T-helper 9 cell (primary cell): ENCODE results near the gene FAM229B.
"Not testable (repeated sequence)": the region's sequence is repeated elsewhere in the genome, so short reads cannot be mapped to it uniquely, and the experiment has no call there.

ENCODE experiments used
- DNase-seq: peaks from one replicate; pipeline ENCODE4 v3.0.0-alpha.2; 2020

Gene FAM229B

DNA sequence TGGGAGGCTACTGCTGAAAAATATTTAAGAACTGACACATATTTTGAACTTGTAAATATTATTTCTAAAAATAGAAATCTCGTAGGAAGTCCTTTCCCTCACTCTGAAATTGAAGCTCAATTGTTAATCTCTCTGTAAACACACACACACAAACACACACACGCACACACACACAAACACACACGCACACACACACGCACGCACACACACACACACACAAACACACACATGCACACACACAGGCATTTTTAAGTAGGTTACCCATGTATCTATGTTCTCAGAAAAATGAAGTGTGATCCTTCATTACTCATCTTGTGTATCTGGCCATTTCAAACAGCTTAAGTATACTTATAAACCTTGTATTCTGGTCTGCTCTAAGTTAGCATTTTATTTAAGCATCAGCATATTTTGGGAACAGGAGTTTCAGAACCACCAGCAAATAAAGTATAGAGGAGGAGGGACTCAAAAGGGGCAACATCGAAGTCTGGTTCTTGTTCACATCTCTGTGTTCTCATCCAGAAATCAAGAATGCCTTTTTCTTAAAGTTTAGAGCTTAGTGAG, 21.9 kb upstream of the FAM229B start:
- DNase-seq = no peak

DNA sequence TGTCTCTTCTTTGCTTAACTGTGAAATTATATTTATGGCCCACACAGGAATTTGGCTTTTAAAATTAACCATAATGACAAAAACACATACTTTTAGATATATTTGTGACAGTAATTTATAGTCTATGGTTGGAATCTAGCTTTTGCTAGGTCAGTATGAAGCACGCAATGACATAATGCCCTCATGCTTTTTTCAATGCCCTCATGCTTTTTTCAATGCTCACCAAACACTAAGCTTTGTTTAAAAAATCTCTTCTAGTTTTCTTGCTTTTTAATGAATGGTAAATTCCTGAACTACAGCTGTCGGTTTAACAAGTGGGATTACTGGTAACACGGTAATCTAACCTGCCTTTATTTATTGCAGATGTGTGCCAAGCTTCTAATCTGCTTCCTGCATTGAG, 20.8 kb upstream of the FAM229B start:
- no peak for DNase-seq

DNA sequence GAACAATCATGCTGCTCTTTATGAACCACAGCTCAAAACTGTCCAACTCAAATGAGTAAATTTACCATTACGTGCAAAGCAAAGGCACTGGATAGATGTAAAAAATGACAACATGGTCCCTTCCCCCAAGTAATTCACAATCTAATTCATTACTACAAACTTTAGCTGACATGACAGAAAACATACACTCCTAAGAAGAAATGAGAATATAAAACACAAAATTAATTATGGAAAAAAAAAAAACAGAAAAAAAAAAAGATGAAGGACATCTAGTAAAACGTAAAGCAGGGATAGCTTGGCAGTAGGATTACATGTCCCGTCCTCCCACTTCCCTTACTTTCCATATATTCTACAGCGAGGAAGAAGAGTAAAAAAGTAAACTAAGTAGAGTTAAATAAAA, 5.8 kb upstream of the FAM229B start:
- no peak for DNase-seq

DNA sequence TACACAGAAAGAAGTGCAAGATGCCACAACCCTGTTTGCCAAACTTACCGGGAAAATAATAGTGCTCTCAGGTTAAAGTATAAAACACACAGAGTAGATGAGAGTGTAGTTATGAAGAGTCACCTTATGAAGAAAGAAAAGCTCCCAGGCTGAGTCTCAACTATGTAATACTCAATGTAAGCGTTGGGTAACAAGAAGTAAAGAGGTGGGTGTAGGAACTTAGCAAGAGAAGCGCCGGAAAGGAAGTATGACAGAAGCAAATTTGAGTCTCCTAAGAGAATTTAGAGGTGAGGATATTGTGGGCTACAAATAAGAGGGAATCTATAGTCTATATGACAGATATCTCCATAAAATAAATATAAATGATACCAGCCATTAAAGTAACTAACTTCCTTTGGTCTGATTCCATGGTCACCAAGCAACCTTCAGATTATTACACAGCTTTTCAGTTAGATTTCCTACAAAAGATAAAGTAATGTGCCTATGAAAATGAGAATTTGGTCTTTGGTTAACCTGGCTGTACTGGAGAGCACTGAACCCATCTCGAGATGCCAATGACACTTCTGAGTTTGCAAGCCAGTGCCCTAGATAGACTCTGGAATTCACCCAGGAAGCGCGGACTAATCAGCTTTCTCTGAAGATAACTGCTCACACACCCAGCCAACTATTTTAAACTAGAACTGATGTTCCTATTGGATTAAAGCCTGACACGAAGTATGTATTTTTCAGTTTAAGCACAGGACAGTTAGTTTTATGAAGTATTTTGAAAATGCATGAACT, 1.9 kb upstream of the FAM229B start:
- DNase-seq = no peak

DNA sequence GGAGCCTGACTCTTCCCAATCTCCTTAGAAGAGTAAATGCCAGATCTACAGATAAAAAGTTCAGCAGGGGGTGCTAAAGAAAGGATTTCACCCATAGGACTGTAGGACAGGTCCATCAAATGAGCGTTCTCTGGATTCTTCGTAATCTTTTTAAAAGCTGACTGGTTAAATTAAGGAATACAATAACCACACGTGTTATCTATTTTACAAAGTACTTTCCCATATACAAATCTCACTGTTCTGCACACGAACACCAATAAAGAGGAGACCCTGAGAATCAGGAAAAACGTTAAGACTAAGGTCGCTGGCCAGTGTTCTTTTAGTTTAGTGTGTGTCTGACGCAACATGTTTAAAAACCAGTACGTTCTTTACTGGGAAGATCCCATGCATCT, 651 bp upstream of the FAM229B start:
- DNase-seq = no peak

DNA sequence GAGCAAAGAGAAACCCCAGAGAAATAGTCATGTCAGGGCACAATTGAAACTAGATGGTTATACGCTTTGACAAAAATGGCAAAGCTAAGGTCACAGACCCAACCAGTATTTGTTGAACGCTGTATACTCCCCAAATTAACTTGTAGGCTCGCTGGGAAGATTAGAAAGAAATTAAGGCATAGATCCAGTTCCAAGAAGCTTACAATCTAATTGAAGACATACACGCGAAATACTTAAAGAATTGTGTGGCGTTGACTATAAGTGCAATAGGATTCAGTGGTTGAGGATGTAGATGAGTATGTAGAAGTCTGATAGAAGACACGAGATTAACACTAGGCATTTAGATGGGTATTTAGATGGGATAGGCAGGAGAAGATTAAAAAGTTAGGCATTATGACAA, 525 bp downstream of the FAM229B start:
- no peak for DNase-seq

DNA sequence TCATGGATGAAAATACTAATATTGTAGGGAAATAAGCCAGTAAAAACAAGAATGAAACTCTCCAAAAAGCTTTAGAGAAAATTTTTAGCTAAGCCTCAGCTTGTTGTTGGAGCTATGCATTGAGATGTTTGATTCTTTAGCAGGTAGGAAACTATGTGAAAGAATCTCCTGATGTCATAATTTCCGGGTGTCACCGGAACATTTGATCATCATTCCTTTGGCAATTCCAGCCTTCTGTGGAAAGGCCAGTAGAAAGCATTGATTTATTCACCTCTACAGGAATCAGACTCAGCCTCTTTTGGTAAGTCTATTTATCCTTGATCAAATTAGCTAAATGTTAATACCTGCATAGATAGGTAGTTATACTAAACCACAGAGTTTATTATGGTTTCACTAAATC, 9.5 kb downstream of the FAM229B start:
- DNase-seq = no peak

DNA sequence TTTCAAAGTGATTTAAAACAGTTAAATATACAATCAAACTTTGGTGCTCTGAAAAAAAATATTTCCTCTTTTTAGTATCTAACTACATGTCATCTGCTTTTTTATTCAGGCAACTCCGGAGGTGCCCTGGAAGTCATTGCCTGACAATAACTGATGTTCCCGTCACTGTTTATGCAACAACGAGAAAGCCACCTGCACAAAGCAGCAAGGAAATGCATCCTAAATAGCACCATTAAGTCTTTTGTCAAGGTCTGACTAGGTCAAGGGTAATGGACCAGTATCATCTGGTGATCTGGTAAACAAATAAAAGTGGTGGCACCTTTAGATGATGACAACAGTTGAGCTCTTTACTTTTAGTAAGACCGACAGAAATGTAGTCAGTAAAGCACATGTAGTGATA, 13.2 kb downstream of the FAM229B start:
- no peak for DNase-seq

DNA sequence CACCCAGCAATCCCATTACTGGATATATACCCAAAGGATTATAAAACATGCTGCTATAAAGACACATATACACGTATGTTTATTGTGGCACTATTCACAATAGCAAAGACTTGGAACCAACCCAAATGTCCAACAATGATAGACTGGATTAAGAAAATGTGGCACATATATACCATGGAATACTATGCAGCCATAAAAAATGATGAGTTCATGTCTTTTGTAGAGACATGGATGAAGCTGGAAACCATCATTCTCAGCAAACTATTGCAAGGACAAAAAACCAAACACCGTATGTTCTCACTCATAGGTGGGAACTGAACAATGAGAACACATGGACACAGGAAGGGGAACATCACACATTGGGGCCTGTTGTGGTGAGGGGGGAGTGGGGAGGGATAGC, 18.6 kb downstream of the FAM229B start:
- not testable (repeated sequence) for DNase-seq

DNA sequence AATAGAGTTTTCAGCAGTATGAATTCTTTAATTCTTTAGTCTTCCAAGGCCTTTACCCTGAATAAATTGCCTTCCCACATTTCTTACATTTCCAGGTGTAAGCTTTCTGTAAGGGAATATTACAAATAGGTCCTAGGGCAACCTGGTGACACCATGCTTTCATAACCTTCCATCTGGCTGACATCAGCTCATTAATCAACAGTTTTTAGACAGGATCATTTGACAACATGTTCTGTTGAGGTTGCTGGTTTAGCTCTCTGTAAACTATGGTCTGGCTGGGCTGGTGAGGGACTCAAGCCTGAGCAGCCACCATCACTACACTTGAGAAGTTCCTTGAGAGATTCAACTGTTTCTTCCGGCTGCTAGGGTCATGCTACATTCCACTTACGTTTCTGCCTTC, 19.2 kb downstream of the FAM229B start:
- no peak for DNase-seq

DNA sequence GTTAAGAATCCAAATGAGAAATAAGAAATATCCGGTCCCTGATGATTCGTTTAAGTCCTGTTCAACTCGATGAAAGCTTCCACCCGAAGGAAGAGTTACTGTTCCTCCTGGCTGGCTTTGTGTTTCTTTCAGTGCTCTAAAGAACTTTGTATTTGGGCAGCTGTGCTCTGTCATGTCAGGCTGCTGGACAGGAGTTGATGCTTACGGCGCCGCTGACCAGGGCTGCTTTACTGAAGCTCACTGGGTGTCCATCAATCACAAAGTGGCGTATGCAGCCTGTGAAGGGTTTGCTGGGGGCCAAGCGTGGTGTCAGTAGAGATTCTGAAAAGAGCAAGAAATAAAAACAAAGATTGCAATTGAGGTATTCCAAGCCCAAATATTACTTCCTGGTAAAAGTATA, 21.9 kb downstream of the FAM229B start:
- no peak for DNase-seq

DNA sequence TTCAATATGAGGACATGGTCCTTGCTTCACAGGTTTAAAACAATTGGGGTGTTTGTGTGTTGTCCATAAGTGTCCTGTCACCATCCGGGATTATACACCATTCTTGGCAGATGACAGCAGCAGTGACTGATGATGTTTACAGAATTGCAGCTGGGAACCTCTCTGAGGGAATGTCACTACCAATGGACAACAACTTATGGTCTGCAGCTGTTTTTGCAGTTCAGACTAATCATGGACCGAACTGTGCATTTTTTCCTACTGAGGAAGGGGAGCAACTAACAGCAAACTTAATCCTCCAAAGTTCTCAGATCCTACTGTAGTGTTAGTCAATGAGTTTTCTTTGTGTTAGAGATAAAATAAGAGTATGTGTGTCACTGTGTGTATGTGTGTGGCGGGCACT, 26.0 kb downstream of the FAM229B start:
- no peak for DNase-seq

DNA sequence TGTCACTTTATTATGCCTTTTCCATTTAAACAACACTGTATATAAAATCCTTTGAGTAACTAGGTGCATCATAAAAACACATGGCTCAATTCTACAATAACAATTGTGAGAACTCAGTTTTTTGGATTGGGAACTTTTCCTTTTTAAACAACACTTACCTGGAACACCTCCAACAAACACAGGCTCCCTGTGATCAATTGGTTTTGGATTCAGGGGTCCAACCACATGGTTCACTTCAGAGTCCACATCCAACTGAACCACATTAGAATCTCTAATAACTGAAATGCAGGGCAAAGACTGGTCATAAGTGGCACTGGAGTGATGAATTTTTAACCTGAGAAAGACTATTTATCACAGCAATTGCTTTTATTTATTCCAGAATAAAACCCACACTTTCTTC, 26.5 kb downstream of the FAM229B start:
- DNase-seq = no peak

DNA sequence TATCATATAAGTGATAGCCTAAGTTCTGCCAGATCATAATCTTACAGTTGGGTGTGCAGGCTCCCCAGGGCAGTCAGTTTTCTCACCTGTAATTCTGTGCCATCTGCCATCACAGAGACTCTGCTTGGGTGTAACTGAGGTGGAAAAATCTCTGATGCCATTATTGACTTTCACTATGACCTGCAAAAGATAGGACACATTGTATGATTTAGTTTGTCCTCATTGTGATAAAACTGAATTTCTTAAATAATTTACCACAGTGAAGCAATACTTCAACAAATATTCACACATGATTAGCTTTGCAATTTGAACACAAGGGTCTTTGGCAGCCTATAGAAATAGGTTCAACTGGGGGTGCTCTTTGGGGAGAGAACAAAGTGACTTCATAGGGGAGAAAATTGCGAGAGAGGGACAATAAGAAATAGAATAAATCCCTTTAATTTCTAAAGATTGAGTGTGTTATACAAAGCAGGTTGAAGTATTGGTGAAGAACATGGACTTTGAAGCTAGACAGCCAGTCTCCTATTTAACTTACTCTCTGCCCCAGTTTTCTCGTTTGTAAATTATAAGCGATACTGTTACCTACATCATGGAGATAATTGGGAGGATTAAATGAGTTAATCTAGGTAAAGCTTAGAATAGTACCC, 27.3 kb downstream of the FAM229B start:
- no peak for DNase-seq

DNA sequence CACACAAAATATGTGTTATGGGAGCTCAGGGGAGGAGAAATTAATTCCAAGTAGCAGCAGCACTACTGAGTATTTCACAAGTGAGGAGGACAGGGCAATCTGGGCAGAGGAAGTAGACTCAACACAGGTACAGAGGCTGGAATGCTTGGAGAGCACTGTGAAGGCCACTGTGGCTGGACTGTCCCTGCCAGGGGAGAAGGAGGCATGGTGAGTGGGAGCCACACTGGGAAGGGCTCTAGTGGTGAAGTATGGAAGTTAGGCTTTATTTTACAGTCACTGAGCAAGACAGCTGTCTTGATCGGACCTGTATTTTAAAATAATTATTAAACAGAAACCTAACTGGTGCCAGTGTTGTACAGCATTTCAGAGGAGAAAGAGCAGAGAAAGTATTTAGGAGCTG, 28.8 kb downstream of the FAM229B start:
- DNase-seq = no peak

DNA sequence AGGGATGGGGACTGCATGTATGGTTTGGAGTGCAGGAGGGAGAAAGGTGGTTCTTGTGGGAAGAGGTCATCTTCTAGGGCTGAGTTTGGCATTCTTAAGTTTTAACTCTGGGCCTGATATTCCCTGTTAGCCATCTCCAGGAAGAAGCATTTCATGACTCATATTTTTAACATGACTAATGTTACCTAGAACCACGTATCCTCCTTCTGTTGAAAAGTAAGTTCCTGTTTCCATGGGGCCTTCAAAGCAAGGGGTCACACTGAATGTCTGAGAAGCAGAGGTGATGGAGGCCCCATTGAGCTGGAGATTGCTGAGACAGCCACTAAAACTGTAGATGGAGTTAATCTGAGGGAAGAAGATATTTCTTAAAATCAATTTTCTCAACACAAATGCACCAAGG, 30.2 kb downstream of the FAM229B start:
- DNase-seq = no peak

DNA sequence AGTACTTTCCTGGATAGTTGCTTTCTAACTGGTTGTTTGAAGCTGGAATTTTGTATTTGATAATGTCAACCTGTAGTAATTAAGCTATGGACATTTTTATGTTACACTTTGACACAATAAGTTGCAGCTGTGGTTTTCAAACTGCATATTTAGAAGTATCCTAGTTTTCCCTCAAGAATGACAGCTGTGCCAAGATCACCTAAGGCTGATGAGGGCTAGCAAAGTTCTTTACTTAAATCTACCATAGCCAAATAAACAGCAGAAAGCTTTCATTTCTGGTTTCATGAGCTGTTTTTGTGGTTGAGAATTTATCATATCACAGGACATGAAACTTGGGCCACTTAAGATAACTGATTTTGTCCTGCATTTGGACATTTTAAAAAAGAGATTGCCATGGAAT, 30.6 kb downstream of the FAM229B start:
- DNase-seq = no peak

DNA sequence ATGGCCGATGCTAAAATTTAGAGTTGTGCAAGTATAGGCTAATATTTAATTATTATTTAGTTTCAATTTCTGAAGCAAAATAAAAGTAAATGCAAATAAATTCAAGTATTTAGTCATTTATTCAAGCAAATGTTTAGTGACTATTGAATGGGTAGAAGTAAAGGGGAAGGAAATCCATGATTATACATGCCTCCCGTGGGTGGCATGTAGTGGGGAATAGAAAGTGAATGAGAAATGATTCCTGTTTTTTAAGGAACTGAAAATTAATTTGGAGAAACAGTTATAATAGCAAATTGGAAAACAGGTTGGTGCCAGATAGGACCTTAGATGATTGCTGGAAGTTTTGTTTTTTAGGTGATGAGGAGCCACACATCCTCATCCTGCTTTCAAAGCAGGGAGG, 35.4 kb downstream of the FAM229B start:
- DNase-seq = no peak

DNA sequence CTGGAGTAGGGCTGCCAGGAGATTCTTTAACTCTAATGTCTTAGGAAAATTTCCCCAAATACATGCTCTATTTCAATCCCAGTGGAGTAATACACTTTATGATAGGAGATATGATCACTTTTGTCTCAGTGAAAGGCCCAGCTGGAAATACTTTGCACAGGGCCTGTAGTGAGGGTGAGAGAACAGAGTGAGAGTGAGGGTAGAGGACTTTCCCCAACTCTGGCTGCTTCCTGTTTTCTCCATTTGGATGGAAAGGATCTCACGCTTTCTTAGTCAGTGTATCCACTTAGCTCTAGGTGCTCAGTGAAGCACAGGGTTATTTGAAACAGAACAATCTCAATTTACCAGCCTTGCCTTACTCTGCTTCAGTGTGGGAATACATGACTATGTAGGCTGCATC, 36.6 kb downstream of the FAM229B start:
- no peak for DNase-seq

DNA sequence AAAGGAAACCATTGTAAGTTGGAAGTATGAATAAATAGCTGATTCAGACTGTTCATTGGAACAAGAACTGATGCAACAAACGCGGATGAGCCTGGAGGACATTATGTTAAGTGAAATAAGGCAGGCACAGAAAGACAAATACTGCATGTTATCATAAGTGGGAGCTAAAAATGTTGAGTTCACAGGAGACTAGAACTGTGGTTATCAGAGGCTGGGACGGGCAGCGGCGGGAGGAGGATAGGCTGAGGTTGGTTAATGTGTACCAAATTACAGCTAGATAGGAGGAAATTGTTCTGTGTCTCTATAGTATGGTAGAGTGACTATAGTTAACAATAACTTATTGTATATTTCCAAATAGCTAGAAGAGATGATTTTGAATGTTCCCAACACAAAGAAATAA, 40.8 kb downstream of the FAM229B start:
- DNase-seq = no peak

DNA sequence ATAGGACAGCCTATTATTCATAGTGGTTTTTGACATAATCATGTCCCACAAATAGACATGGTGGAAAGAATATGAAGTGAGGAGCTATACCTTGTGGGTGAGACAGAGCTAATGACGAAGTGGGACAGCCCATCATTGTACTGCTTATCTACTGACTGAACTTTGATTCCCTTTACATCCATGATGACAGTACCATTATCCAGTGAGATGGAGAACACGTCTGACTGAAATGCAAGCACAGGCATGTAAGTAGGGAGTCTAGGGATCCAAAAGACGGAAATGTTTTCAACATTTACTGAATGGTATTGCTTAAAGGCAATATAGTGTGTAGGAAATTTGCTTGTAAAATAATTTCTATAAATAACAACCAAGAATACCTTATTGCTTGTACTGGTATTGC, 43.5 kb downstream of the FAM229B start:
- no peak for DNase-seq

DNA sequence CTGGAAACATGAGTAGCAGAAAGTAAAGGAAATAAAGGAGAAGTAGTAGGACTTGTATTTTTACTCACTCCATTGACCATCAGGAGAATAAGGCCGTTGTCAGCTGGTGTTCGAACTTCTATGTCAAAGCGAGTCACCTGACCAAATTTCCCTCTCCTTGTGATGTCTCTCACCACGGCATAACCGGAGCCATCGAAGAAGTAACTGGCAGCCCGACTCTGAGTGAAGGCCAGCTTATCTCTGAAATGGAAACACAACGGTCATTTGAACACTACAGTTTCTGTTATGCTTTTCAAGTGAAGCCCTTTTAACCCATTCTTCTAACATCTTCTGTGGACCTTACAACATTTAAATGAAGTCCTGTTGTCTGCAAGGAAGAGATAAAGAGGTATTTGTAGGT, 51.7 kb downstream of the FAM229B start:
- DNase-seq = no peak

DNA sequence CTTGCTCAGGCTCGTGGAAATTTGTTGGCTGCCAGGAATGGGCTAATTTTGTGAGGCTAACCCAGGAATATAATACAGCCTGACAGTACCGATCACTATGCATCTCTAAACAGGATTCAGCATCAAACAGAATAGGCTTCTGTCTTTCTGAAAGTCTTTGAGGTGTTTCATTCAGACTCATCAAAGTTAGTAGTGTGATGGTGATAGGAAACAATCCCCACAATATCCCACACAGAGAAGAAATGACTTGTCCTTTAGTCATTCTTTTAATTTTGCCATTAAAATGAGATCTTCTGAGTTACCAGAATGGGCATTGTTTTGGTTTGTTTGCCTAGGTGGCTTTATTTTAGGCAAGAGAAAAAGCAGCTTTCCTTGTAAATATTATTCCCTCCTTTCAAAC, 54.3 kb downstream of the FAM229B start:
- DNase-seq = no peak

DNA sequence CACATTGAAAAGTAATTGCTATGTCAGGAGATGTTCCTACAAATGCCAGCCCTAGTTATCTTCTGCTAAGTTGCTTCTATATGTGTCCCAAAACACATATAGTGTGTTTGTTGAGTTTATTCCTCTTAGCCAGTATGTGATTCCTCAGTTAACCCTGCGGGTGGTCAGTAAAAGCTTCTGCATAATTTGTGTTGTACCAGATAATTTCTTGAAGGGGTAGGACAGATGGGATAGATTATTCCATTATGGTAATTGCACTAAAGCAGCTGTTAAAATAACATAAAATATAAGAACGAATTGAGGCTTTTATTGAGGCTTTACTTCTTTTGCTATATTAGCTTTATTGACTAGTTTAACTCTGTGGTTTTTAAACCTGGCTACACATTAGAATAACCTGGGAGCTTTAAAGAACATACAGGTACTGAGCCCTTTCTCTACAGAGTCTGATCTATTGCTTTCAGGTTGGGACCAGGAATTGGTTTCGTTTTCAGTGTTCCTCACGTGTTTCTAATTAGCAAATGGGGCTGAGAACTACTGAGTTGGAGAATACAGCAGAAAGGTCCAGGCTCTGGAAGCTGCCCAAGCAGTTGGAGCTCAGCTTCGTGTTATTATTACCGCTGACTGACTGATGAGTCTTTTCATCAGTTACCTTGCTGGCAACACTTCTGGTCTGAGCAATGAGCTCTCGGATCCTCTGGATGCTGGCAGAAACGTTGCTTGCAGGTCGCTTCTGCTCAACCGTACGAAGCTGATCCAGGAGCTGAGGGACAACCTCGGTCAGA, 56.9 kb downstream of the FAM229B start:
- no peak for DNase-seq
